ENCODE data around the gene LRRFIP2.
A peak's percentile ranks its signal among the peaks of the same experiment; 100 is the strongest.

The LRRFIP2 gene

DNA sequence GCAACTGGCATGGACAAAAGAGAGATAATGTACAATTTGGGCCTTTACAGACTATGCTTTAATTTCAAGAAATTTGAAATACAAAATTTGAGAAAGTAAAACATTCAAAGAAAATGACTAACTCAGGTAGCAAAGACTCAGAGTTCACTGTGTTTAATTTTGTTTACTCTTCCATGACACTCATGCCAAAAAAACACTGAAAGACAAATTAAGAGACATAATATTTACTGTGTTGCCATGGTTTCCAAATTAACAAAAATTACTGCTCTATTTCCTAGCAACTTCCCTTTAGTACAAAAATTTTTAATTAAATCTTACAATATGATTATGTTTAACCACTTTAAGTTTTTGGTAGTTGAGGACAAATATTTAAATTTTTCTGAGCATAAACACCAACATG is 29.6 kb downstream of the LRRFIP2 start:
- DNase-seq (ENCODE audit: low spot score) = no peak
- Histone ChIP-seq H3K27ac (peak overlapping the region in 1 of 2 donors; percentile 11), H3K4me3 (no peak overlapping the region)
- TF ChIP-seq, protein P1, sequence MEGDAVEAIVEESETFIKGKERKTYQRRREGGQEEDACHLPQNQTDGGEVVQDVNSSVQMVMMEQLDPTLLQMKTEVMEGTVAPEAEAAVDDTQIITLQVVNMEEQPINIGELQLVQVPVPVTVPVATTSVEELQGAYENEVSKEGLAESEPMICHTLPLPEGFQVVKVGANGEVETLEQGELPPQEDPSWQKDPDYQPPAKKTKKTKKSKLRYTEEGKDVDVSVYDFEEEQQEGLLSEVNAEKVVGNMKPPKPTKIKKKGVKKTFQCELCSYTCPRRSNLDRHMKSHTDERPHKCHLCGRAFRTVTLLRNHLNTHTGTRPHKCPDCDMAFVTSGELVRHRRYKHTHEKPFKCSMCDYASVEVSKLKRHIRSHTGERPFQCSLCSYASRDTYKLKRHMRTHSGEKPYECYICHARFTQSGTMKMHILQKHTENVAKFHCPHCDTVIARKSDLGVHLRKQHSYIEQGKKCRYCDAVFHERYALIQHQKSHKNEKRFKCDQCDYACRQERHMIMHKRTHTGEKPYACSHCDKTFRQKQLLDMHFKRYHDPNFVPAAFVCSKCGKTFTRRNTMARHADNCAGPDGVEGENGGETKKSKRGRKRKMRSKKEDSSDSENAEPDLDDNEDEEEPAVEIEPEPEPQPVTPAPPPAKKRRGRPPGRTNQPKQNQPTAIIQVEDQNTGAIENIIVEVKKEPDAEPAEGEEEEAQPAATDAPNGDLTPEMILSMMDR (IDR thresholded peaks at IDR 0.05) = no peak

DNA sequence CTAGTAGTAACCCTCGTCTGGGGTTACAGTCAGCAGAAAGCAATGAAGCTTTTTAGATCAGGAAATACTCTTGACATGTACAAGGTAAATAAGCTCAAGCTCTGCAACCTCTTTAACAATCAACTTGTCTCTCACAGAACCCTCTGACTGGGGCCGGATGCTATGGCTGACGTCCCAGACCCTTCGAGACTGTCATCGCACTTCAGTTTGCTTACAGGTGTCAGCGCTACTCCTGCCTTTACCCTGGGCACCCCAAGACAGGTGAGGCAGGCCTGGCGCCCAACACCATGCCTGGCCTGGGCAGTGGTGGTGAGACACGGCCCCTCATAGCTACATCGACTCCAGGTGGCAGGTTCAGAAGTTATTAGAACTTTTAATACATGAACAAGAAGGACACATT is 30.6 kb downstream of the LRRFIP2 start:
- TF ChIP-seq, protein P1 (IDR thresholded peaks at IDR 0.05) = no peak
- DNase-seq (ENCODE audit: low spot score) = no peak
- Histone ChIP-seq H3K4me3 (no peak overlapping the region), H3K27ac (no peak overlapping the region)

DNA sequence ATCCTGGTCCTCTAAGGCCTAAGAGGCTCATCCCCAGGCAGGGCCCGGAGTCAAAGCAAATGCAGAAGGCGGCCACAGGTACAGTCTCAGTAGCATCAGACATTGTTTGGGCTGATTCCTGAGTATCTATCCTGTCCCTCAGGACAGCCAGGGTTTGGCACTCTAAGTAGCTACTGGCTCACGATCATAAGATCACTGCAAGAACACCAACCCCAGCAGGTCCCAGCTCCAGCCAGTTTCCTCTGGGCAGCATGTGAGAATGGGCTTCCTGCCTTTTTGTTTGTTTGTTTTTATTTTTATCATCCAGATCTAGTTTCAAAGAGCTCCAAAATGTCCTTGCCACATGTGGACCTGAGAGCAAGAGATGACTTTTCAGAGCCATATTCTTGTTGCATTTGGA is 32.7 kb downstream of the LRRFIP2 start:
- DNase-seq (ENCODE audit: low spot score) = no peak
- no peak overlapping the region for H3K27ac ChIP-seq
- no peak overlapping the region for H3K4me3 ChIP-seq
- TF ChIP-seq, protein P1 (IDR thresholded peaks at IDR 0.05) = no peak

DNA sequence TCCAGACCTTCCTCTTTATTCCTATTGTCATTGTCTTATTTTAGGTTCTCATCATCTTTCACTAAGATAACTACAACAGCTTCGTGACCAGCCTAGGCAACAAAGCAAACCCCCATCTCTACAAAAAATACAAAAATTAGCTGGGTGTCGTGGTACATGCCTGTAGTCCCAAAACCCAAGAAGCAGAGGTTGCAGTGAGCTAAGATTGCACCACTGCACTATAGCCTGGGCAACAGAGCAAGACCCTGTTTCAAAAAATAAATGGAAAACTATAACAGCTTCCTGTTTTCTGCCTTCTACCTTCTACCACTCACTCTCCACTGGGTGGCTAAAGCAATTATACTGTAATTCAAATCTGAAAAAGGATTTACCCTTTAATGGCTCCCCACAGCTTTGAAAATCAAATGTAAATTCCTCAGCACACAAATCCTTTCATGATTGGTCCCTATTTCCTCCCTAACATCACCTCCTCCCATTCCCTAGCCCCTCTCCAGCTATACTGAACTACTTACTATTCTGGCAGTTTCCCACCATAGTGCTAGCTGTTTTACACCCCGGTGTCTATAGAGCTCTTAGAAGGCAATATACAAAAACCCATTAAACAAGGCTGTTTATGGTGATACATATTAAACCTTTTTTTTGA is 33.4 kb downstream of the LRRFIP2 start:
- TF ChIP-seq, protein P1 (IDR thresholded peaks at IDR 0.05) = no peak
- DNase-seq (ENCODE audit: low spot score) = no peak
- no peak overlapping the region for H3K4me3 ChIP-seq
- H3K27ac ChIP-seq = no peak overlapping the region

DNA sequence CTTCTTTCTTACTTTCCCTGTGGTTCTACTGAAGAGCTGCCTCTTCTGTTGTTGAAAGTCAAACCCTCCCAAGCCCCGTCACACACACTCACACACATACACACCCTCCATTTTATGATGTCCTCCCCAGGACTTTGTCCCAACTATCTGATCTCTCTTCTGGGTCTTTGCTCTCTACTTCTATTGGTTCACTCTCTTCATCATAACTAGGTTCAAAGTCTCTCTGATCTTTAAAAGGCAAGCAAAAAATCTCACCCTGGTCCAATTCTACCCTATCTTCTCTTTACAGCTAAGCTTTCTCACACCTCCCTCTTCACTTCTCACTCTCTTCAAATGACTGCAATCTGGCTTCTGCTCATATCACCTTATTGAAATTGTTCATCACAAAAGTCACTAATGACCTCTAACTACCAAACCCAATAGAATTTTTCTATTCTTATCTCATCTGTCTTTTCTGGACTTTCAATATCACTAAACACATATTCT is 34.8 kb downstream of the LRRFIP2 start:
- TF ChIP-seq, protein P1 (IDR thresholded peaks at IDR 0.05) = no peak
- DNase-seq (ENCODE audit: low spot score) = no peak
- Histone ChIP-seq H3K27ac (no peak overlapping the region), H3K4me3 (no peak overlapping the region)

DNA sequence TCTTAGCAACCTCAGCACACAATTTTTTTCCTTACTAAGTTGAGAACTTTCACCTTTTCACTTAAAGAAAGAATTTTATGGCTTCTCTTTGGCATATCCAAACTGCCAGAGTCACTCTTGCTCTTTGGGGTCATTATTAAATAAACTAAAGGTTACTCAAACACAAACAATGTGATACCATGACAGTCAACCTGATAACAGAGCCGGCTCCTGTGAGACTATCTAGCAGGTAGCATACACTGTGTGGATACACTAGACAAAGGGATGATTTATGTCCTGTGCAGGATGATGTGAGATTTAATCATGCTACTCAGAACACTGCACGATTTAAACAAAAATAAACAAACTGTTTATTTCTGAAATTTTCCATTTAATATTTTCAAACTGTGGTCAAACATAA is 35.6 kb downstream of the LRRFIP2 start:
- TF ChIP-seq, protein P1 (IDR thresholded peaks at IDR 0.05) = no peak
- DNase-seq (ENCODE audit: low spot score) = no peak
- H3K27ac ChIP-seq = no peak overlapping the region
- no peak overlapping the region for H3K4me3 ChIP-seq

DNA sequence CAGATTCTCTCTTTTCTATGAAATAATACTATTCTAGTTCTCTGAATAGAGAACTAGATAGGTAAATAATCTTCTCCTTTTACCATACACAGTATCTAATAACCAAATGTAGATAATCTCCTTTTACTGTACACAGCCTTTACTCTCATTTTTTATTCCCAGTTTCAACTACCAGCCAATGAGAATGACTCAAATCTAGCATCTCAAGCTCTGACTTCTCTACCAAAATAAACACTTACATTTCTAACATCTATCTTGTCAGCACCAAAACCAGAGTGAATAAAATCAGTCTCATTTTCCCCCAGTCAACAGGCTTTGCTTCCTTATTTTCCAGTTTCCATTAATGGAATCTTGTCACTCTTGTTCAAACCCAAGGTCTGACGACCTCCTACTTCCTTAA is 36.9 kb downstream of the LRRFIP2 start:
- no peak overlapping the region for H3K27ac ChIP-seq
- TF ChIP-seq, protein P1 (IDR thresholded peaks at IDR 0.05) = no peak

More for the DNA sequence above, 36.9 kb downstream of the LRRFIP2 start:
- H3K4me3 ChIP-seq = no peak overlapping the region
- no peak for DNase-seq (ENCODE audit: low spot score)
